Measurements from ENCODE around the gene LRRC27.
"Not testable (repeated sequence)": the region's sequence is repeated elsewhere in the genome, so short reads cannot be mapped to it uniquely, and the experiment has no call there.

The LRRC27 gene

DNA sequence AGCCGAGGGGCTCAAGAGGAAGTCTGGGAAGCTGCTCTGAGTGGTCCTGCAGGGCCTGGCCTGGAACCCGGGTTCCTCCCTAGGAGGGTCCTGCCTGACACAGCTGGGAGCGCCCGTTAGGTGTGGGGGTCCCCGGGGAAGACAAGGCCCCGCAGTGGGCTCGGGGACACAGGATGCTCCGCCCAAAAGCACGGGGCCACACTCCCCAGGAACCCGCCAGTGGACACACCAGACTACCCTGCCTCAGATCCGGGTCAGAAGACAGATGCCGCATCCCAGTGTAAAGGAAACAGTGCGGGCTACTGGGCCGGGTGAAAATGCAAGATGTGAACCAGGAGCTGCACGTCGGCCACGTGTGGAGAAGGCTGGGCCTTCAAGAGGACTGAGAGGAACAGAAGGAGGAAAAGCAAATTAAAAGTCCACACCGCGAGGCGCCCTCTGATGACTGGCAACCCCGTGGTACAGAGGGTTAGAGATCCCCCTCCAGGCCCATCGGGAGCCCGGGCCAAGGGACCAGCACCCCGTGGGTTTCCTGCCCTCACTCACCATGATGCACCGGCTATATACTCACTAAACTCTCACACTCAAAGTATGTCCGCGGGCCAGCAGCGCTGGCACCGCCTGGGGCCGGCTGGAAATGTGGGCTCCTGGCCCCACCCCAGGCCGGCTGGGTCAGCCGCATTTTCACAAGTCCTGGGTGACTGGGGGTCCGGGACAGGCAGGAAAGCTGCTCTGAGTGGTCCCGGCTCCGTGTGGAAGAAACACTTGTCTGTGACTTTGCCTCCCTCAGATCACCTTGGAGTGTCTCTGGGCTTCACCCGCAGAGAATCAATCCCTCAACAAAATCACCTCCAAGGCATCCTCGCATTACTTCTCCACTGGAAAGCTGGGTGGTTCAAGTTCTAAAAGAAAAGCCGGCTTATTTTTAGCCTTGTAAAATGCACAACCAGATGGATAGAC is 30.3 kb upstream of the LRRC27 start:
- no peak for DNase-seq

DNA sequence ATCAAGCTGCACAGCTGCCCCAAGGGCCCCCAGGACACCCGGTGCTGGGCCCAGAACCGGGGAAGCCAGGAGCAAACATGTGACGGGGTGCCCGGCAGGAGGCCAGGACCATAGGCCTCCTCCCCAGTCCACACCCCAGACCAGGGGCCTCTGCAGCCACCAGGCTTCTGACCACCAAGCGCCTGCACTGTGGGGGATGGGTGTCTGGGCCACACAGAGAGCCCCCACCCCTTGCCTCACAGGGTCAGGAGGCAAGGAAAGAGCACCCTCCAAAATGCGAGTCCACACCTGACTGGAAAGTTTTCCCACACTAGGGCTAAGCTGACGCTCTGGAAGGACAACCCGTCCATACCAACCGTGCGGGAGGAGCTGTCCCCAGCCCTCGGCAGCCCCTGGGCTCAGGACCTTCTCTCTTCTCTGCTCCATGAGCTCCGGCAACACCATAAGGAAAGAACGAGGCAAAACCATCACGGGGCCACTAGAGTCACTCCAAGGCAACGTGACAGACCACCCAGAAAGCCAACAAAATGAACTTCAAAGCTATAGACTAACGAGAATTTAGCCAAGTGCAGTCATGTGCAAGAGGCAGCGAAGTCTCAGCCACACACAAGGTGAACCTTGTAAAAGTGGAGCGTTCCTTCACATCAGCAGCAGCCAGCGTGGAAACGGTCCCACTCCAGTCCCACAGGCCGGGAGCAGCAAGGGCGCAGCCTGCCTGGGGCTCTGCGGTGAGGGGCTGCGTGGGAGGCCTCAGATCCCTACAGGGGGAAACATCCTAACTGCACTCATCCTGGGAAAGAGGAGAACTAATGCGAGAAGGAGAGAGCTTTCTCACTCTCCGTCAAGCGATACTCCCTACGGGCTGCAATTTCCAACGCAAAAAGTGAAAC is 29.3 kb upstream of the LRRC27 start:
- DNase-seq: no peak

DNA sequence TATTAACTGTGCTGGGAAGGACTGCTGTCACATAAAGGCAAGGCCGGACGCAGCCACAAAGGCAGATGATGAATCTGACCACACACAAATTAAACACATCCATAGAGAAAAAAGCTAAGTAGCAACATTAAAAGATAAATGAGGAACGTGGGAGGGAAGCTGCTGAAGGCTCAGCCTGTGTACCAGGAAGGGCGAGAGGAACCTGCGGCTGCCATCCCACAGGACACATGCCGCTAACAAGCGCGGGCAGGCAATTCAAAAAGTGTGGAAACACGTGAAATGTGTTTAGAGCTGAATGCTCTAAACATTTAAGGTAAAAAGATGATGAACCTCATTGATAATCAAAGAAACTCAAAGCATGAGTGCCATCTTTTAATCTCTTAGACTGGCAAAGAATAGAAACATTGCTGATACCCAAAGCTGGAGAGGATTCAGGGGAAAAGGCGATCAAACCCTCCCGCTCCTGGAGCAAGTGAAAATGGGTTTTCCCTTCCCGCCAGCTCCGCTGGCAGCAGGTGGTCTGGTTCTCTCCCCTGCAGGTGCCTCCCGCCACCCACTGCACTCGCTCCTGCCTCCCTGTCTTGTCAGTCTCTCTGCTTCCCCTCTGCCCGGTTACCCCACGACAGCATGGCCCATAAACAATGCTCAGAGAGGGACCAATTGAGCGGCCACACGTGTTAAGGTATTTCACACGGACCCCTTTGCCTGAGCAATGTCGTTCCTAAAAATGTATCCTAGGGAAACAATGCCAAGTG is 28.5 kb upstream of the LRRC27 start:
- DNase-seq: no peak

DNA sequence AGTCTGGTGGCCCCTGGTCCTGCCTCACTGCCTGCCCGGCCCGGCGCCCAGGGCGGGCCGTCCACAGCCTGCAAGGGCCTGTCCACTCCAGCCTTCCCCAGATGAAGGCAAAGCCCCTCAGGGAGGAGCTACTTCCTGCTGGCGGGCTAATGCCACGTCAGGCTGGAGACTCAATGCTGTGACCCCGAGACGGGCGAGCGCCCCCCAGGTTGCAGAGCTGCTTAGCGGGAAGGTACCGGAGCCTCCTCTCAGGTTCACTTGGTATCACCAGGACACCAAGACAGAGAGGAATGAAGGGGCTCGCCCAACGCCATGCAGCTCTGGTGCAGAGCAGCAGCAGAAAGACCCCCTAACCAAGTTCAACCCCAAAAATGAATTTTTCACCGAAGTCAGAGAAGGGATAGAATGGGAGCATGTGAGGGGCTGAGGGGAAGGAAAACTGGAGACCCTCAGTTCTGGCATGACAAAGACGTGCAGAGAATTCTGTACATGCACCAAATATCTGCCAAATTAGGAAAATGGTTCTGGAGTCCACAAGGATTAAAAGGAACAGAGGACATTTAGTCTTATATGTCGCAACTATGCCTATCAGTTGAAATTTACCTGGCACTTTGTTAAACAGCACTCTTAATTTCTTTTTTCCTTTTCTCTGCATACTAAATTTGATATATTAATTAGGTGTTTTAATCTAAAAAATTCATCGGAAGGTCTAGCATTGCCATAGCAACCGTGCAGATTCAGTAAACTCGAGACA is 27.1 kb upstream of the LRRC27 start:
- DNase-seq: no peak

DNA sequence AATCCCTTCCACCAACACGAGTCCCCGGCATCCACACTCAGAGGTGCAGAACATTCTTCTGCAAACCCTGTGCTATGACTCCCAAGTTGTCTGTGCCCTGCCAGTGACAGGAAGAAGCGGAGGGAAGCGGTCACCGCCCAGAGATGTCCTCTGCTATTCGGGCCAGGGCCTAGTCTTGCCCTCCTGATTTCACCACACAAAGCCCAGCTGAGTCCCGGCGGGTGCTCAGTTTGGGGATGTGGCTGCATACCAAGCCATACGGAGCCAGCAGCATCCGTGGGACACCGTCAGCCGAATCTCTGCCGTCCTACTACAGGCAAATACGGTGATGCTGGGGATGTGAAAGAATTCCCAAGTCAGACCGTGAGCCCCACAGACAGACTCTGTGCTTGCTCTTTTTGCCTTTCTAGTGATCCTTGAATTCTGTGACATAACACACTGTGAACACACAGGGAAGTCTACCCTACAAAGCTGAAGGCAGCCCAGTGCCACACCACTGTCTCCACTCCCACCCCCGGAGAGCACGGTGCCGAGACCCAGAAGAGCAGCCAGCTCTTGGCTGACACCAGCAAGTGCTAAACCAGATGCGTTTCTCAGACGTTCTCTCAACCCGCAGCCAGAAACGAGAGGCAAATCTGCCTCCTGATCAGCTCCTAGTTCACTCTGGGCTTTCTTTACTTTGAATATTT is 26.2 kb upstream of the LRRC27 start:
- DNase-seq: no peak

DNA sequence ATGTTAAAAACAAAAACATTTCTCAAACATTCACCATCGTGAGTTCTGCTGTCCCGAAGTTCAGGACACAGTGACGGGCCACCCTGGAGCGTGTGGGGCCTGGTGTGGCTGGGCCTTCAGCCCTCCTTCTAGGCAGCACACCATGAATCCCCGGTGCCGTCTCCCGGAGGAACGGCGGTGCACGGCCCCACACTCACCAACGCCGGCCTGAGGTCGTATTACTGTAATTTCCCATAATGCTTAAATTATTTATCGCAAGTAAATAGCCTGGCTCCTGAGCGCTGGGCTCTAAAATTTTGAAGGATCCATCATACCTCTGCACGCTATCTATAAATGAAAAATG is 25.7 kb upstream of the LRRC27 start:
- no peak for DNase-seq

DNA sequence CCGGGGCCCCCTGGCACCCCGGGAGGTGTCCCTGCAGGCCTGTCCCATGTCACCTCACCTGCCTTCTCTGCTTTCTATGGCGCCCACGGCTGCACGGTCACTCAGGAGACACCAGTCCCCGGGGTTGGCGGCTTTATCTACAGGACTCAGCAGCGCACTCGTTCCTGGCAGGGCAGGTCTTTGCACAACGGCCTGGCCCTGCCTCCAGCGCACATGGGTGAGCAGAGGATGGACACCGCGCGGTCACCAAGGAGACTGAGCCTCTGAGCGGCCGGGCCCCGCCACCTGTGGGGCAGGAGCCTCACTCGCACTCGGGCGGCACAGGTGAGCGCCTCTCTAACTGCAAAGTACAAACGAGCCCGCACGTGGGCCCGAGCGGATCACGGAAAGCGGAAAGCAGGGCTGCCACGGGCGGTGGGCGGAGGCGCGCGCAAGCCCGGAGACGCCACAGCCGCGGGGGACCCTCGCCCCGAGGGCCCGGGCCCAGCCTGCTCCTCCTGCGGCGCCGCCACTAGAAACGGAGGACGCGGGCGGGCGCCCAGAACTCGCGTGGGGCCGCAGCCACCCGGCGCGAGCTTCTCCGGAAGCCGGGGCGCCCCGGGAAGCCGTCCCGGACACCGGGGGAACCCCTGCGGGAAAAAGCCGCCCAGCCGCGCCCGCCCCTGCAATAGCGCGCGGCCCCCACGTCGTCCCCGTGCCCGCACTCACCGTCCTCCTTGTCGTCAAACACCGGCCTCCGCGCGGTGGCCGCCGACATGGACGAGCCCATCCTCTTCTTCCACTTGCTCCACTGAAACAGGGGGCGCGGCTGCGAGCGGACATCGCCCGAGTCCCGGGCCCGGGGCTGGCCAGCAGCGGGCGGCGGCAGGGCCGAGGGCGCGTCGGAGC is 24.9 kb upstream of the LRRC27 start:
- no peak for DNase-seq

DNA sequence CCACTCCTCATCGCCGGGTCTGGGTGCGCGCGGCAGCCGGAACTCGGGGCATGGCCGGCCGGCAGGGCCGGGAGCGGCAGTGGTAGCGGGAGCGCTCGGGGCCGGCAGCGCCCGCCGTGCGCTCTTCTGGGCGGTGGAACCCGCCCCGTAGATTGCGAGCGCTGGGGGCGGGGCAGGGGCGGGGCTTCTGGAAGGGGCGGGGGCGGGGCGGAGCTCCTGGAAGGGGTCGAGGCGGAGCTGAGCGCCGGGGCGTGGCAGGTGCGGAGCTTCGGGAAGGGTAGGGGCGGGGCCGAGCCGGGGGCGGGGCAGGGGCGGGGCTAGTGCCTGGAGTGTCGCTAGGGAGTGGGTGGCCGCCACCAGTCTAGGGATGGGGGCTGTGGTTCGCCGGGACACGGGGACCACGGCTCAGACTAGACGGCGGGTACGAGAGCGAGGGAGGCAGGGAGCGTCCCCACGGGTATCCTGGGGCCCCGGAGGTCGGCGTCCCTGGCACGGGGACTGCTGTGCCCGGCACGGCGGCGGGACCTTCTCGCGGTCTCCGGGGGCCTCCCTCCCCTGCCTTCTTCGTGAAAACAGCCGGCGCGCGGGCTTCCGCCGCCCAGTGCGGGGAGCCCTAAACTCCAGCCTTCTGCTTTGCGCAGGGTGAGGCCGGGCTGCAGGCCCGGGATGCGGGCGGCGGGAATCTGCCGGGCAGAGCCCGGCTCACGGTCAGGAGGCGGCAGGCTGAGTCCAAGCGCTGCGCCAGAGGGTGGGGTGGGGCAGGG is 24.0 kb upstream of the LRRC27 start, which contains the start of gene STK32C:
STK32C (minus strand) TSS at position 128 of the 764 bp plus-strand sequence; CDS start at position 11, 117 bp downstream.
- DNase-seq: peak; percentile 57

DNA sequence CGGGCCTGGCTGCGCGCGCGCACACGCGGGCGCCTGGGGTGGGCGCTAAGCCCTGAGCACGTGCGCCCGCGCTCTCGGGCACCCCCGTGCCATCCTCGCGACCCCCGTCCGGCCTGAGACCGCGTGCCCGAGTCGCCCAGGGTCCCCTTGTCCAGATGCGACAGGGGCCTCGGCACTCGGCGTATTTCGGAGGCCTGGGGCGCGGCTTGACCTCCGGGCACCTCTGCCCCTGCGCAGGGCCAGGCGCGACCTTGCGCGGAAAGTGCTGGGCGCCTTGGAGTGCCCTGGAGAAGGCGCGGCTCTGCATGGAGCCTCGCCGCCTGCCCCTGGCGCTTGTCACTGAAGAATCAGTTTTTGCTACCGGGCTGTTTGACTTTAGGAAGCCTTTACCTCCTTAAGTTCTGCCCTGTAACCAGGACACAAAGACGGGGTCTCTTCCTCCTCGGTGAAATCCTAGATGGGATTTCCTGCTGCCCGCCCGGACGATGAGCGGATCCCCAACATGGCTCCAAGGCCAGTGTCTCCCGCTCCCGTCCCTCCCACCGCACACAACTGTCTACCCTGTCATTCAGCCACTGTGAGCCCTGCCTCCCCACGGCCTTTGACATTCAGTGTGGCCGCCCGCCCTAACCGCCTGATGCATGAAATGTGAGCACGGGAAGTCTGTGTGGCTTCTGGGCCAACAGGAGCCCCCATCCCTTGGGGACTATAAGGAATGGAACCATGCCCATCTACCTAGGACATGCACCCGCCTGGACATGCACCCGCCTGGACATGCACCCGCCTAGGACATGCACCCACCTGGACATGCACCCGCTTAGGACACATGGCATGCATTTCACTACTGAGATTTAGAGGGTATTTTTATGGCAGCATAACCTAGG is 23.2 kb upstream of the LRRC27 start:
- DNase-seq: no peak

DNA sequence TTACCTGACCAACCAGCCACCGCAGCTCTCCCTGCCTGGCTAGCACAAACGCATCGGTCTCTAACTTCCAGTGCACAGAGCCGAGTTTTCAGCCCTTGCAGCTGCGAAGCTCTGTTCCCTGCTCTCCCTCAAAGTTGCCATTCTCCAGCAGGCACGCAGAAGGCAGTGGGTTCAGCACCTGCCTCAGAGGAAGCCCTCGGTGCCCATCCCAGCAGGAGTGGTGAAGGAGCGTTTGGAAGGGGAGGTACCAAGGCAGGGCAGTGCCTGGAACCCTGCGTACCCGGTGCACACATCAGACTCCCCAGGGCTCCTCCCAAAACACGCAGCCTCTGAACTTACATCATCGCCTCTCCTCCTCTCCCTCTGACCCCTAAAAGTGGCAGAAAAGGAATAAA is 22.5 kb upstream of the LRRC27 start:
- no peak for DNase-seq

DNA sequence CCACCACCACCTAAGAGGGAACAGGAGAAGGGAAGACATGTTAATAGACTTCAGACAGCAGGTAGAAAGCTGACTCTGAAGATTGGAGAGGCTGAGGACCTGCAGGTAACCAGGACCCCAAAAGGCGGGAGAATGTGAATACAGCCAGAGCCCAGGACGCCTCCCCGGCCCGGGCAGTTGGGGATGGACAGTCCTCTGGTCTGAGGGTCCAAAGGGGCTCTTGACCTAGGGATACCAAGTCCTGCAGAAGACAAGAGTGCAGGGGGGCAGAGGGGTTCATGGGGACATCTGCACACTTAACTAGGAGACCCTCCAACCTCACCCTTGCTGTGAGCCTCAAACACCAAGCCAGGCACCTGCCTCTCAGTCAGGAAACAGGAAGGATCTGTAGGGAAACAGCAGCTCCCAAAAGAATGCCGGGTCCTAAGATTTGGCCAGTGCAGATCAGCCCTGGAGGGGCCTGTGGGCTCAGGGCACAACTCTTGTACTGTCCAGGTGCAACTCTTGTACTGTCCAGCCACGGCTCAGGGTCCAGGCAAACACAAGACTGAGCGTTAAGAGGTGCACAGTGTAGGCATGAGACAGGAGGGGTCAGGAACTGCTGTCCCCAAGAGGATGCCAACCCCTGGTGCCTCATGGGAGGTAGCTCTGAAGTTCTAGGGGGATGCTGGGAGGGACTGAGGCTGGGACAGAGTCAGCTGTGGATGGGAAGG is 22.0 kb upstream of the LRRC27 start:
- DNase-seq: no peak

DNA sequence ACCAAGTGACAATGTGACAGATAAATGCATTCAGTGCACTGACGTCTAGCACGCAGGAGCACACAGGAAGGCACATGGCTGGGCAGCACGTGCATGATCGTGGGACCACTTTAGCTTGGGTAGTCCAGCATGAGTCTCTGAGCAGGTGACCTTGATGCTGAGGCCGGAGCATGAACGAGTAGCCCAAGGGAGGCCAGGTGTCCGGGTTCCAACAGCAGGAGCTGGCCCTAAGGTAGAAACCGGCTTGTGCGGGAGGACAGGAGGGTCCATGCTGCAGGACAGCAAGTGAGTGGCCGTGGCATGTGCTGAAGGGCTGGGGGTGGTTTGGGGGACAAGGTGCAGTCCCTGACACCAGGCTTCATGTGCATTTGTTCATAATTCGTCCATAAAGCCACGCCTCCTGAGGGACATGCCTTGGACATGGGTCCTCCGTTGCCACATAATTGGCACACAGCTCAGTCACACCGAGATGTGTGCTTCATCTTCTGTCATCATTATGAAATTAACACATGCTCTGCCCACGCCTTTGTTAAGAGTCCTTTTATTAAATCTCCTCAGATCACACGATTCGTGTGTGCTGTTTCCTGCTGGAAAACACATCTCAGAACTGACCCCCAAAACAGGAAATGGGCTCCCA is 21.2 kb upstream of the LRRC27 start:
- no peak for DNase-seq

DNA sequence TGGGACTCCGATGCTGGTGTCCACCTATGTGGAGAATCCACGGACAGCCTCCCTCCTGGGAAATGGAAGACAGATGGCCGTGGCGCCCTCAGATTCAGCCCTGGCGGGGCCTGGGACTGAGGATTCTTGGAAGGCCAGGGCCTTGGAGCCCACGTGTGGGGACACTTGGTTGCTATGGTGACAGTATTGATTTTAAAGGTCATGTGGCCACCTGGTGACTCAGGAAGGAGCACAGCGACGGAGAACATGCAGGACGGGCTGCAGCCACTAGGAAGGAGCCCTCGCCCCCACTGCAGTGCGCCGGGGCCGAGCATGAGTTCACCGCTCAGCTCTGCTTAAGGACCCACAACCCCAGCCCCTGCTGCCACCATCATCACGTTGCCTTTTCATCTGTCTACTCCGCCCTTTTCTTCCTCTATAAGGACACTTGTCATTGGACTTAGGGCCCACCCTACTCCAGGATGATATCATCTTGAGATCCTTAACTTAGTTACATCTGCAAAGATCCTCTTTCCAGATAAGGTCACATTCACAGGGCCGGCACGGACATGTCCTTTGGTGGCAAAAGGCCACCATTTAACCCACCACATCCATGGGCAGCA is 20.6 kb upstream of the LRRC27 start:
- DNase-seq: peak; percentile 44

DNA sequence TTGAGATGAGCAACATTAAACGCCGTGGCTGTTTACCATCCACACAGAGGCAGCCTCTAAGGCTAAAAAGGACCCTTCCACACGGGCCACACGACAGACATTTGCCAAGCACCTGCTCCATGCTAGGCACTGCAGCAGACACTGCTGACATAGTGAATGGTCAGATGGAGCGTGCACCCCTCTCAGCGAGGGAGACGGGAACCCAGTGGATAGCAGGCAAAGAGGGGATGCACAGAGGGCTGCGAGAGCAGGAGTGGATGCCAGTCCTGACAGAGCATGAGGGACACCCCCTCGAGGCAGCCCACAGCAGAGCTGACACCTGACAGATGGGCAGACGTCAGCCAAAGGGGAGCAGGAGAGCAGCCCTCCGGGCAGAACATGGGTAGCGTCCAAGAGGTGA is 18.7 kb upstream of the LRRC27 start:
- no peak for DNase-seq

DNA sequence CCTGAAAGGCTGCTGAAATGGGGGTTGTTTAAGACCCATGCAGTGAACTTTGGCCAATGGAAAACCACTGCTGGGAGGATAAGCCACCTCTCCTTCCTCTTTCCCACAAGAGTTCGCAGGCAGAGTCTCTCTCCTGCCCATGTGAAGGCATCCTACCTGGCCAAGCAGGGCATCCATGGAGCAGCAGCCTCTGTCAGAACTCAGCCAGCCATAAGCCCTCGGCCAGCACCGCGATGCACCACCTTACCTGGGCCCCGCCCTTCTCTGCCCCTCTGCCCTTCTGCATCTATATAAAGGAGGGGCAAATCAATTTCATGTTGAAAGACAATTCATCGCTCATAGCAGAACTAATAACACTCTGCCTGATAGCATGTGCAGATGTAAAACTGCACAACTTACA is 18.1 kb upstream of the LRRC27 start:
- no peak for DNase-seq

DNA sequence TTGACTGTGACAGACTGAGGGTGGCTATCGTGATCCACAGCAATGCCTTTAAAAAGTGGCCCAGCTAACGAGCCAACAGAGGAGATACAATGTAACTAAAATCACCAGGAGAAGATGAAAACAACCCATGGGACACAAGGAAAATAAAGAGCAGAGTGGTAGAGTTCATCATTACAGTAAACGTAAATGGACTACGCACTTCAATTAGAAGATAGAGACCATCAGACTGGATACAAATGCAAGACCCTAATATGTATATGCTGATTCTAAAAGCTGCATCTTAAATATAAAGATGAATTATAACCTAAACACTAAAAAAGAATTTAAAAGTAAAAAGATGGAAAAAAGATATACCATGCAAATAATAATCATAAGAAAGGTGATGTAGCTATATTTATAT is 17.7 kb upstream of the LRRC27 start:
- no peak for DNase-seq

DNA sequence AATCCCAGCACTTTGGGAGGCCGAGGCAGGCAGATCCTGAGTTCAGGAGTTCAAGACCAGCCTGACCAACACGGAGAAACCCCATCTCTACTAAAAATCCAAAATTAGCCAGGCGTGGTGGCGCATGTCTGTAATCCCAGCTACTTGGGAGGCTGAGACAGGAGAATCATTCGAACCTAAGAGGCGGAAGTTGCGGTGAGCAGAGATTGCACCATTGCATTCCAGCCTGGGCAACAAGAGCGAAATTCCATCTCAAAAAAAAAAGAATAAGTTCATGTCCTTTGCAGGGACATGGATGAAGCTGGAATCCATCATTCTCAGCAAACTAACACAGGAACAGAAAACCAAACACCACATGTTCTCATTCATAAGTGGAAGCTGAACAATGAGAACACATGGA is 17.1 kb upstream of the LRRC27 start:
- not testable (repeated sequence) for DNase-seq

All from NCI-H774 (cell line).